SU-DHL-6 (cell line): ENCODE measurements around the gene FIS1.

Source experiments
- H2AFZ ChIP-seq: fragments of 200-600 bp; sonication (generic); 2 replicates; pipeline ENCODE4 v1.6.1; 2014; ENCODE audit warnings: low read depth, mild to moderate bottlenecking, moderate library complexity, mixed read lengths, antibody characterized with exemption, low read length; ENCODE audit not compliant: severe bottlenecking
- H3F3A ChIP-seq: fragments of 200-600 bp; shearing (Covaris generic); 2 replicates; pipeline ENCODE4 v1.6.0; 2016; ENCODE audit warnings: antibody characterized with exemption, mild to moderate bottlenecking; ENCODE audit not compliant: insufficient read depth
- H3K27ac ChIP-seq: fragments of 200-600 bp; sonication (generic); 2 replicates; pipeline ENCODE4 v1.5.1; 2016; ENCODE audit warnings: low read depth, mild to moderate bottlenecking, low read length, moderate library complexity, mixed read lengths
- H3K27me3 ChIP-seq: fragments of 200-600 bp; sonication (generic), shearing (Covaris generic); 2 replicates; pipeline ENCODE4 v1.6.0; 2014; ENCODE audit warnings: mild to moderate bottlenecking, low read length
- H3K36me3 ChIP-seq: fragments of 200-600 bp; sonication (generic); 2 replicates; pipeline ENCODE4 v1.6.1; 2014; ENCODE audit warnings: mild to moderate bottlenecking, low read length, mixed read lengths
- H3K4me2 ChIP-seq: fragments of 300-600, 200-600 bp; shearing (Covaris generic), sonication (generic); 2 replicates; pipeline ENCODE4 v1.6.0; 2014; ENCODE audit warnings: low read length, low read depth, mild to moderate bottlenecking; ENCODE audit not compliant: poor library complexity, severe bottlenecking
- H3K4me3 ChIP-seq: fragments of 200-600 bp; sonication (generic); 2 replicates; pipeline ENCODE4 v1.5.1; 2014; ENCODE audit warnings: antibody characterized with exemption, low read length, mild to moderate bottlenecking, mixed read lengths; ENCODE audit not compliant: insufficient read depth, poor library complexity, severe bottlenecking
- H3K79me2 ChIP-seq: fragments of 200-600 bp; sonication (generic); 2 replicates; pipeline ENCODE4 v1.6.1; 2014; ENCODE audit warnings: mild to moderate bottlenecking, low read length, moderate library complexity; ENCODE audit not compliant: insufficient read depth
- H3K9ac ChIP-seq: fragments of 200-600 bp; sonication (generic); 2 replicates; pipeline ENCODE4 v1.7.0; 2014; ENCODE audit warnings: mild to moderate bottlenecking, low read length
- H3K9me2 ChIP-seq: fragments of 200-600 bp; sonication (generic); replicated peaks from 2 replicates; pipeline ENCODE4 v1.6.1; 2014; ENCODE audit warnings: low read length; ENCODE audit not compliant: insufficient read depth
- H3K9me3 ChIP-seq: fragments of 200-600 bp; sonication (generic); 2 replicates; pipeline ENCODE4 v1.6.1; 2014; ENCODE audit warnings: low read length, mixed read lengths; ENCODE audit not compliant: insufficient read depth
- H4K20me1 ChIP-seq: fragments of 200-600 bp; sonication (generic); 2 replicates; pipeline ENCODE4 v1.6.1; 2014; ENCODE audit warnings: low read depth, mild to moderate bottlenecking, antibody characterized with exemption, low read length, moderate library complexity, mixed read lengths
- EZH2phosphoT487 ChIP-seq: fragments of 200-600 bp; sonication (generic), shearing (Covaris generic); conservative IDR thresholded peaks from 2 replicates; pipeline ENCODE4 v1.6.1; 2018; ENCODE audit warnings: mild to moderate bottlenecking, antibody characterized with exemption, low read length, moderate library complexity, mixed read lengths
- TF ChIP-seq, protein P1 (sequence below): fragments of 200-600 bp; sonication (generic); IDR thresholded peaks from one replicate; pipeline ENCODE4 v1.5.1; 2017; ENCODE audit warnings: antibody characterized with exemption, mild to moderate bottlenecking, low read length, moderate library complexity; ENCODE audit not compliant: insufficient read depth, poor library complexity, severe bottlenecking

FIS1 gene

DNA sequence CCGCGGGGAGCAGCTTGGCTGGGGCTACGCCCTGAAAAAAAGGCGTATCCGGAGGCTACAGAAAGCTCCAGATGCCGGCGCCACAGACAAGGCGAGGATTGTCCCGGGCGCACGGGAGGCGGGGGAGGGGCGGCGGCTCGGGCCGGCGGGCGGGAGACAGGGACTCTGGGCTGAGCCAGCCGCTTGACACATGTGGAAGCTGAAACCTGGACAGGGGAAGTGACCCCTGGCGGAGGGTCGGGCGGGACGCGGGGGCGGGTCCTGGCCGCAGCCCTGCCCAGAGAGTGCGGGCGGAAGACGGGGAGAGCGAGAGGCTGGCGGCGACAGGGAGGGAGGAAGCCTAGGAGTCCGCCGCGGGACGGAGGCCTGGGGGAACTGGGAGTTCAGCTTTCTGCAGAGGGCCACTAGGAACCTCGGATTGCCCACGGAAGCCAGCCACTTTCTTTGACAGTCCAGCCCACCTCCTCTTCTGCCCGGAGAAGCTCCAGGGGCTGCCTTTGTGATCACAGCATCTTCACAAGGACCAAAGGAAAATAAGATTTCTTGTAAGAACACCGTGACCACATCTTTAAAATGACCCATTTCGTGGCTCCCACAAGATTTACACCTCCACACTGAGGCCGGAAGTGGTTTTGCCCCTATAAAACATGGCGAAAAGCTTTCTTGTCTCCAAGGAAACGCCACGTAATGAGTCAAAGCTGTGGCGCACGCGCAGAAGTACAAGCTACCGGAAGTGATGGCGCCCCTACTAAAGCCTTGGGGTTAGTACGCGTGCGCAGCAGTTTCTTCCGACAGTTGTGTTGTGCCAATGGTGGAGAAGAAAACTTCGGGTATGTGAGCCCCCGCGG, 27.3 kb downstream of the FIS1 start, which contains the start of the genes PLOD3 and ZNHIT1:
TSS of gene PLOD3 (minus strand) at position 194 of the 848 bp plus-strand sequence. CDS start 307 bp downstream, outside the sequence.
TSS of gene ZNHIT1 (plus strand) at position 778 of the 848 bp plus-strand sequence. CDS start at position 809, 31 bp downstream.
- H3K9me2 ChIP-seq, result no peaks in the 10 kb centered on the region
- peak within 1 kb of the TSS; percentile 31 for H3K27ac ChIP-seq
- no peaks in the 10 kb centered on the region for H3K27me3 ChIP-seq
- peaks cover 9% of the 10 kb centered on the region for H3K79me2 ChIP-seq
- TF ChIP-seq, protein P1, sequence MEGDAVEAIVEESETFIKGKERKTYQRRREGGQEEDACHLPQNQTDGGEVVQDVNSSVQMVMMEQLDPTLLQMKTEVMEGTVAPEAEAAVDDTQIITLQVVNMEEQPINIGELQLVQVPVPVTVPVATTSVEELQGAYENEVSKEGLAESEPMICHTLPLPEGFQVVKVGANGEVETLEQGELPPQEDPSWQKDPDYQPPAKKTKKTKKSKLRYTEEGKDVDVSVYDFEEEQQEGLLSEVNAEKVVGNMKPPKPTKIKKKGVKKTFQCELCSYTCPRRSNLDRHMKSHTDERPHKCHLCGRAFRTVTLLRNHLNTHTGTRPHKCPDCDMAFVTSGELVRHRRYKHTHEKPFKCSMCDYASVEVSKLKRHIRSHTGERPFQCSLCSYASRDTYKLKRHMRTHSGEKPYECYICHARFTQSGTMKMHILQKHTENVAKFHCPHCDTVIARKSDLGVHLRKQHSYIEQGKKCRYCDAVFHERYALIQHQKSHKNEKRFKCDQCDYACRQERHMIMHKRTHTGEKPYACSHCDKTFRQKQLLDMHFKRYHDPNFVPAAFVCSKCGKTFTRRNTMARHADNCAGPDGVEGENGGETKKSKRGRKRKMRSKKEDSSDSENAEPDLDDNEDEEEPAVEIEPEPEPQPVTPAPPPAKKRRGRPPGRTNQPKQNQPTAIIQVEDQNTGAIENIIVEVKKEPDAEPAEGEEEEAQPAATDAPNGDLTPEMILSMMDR, result no peak
- no peak for TF ChIP-seq EZH2phosphoT487
- no peaks in the 10 kb centered on the region for H3K36me3 ChIP-seq
- H3K9me3 ChIP-seq, result no peaks in the 10 kb centered on the region
- H3K4me3 ChIP-seq, result peak within 1 kb of the TSS; percentile 72
- no peaks in the 10 kb centered on the region for H4K20me1 ChIP-seq
- H3K4me2 ChIP-seq, result peak within 1 kb of the TSS; percentile 81
- peak within 1 kb of the TSS; percentile 70 for H3K9ac ChIP-seq
- no peaks in the 10 kb centered on the region for H3F3A ChIP-seq
- peak within 1 kb of the TSS; percentile 86 for H2AFZ ChIP-seq

DNA sequence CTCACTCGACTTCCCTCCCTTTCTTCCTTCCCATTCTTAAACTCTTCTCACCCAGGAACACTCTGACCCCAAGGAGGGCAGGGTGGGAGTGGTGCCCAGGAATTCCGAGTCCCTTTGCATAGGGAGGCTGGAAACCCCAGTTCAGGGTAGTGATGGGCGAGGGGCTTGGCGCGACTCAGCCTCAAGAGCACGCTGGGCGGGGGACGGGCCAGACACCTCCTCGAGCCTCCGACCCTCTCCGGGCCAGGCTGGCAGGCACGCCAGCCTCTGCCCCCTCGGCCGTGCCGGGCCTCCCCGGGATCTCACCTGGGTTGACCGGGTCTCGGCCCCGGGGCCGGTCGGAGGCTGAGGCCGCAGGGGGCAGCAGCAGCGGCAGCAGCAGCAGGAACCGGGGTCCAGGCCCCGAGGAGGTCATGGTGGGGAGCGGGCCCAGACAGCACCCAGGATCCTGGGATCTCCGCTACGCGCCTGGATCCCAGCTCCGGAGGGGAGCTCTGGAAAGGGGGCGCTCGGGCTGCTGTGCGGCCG, 28.0 kb downstream of the FIS1 start:
- Histone ChIP-seq H3K79me2 (peaks cover 9% of the 10 kb centered on the region), H3K36me3 (no peaks in the 10 kb centered on the region), H2AFZ (peak overlapping the region; percentile 86), H3K27ac (no peak overlapping the region), H3K27me3 (no peaks in the 10 kb centered on the region), H4K20me1 (no peaks in the 10 kb centered on the region), H3K4me3 (peak overlapping the region; percentile 72), H3K9me3 (no peaks in the 10 kb centered on the region), H3F3A (no peaks in the 10 kb centered on the region), H3K9ac (peak overlapping the region; percentile 70), H3K4me2 (peak overlapping the region; percentile 81), H3K9me2 (no peaks in the 10 kb centered on the region)
- TF ChIP-seq, protein P1, result no peak
- TF ChIP-seq EZH2phosphoT487, result no peak

DNA sequence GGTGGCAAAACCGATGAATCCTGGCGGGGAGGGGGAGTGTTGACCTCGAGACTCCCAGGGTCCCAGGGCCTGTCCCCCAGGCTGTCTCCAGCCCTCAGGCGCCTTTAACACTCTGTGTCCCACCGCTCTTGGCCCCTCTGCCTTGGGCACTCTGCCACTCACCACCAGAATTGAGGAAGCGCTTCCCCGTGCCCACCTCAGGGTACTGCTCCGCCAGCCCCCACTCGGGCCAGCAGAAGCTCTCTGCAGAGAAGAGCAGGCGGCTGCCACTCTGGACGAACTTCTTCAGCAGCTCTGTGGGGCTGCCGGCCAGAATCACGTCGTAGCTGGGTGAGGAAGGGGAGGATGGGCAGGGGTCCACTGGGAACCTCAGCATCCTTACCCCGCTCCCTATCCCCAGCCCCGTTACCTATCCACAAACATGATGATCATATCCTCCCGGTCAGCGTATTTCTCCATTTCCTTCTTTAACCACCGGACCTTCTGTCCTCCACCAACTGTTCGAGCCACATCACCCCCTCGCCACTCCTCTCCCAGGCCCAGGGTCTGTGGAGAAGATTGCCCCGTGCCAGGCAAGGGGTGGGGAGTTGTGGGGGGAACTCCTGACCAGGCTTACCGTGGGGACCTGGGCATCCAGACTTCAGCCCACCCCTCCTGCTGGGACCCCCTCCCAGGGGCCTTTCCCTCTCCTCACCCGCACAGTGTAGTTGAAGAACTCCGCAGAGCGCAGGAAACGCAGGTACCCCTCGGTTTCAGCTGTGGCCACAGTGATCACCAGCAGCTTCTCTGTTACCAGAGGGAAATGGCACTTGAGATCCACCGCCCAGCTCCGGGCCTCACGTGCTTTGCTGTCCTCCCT, 28.7 kb downstream of the FIS1 start:
- no peaks in the 10 kb centered on the region for H3K36me3 ChIP-seq
- H3K79me2 ChIP-seq, result peaks cover 9% of the 10 kb centered on the region
- peak overlapping the region; percentile 72 for H3K4me3 ChIP-seq
- no peak for TF ChIP-seq EZH2phosphoT487
- TF ChIP-seq, protein P1, result no peak
- H4K20me1 ChIP-seq, result no peaks in the 10 kb centered on the region
- H3K4me2 ChIP-seq, result peak overlapping the region; percentile 81
- no peaks in the 10 kb centered on the region for H3K9me2 ChIP-seq
- no peaks in the 10 kb centered on the region for H3F3A ChIP-seq
- no peaks in the 10 kb centered on the region for H3K9me3 ChIP-seq
- H3K27me3 ChIP-seq, result no peaks in the 10 kb centered on the region
- peak overlapping the region; percentile 70 for H3K9ac ChIP-seq
- H2AFZ ChIP-seq, result peak overlapping the region; percentile 86
- H3K27ac ChIP-seq, result no peak overlapping the region
